Neural crest cell (in vitro differentiated cells): Measurements from ENCODE around the gene FOXP1. TPM values are rescaled to one million over a fixed set of nuclear protein-coding genes. Genes with fewer than 3 reads are reported as not detected.

Experiments used
- DNase-seq: peaks from one replicate; pipeline ENCODE4 v3.0.0; 2021; ENCODE audit warnings: low read depth, mixed read lengths, low spot score
- H3K27ac Mint-ChIP-seq: one replicate; pipeline ENCODE4 v1.8.0; 2021; ENCODE audit warnings: mild to moderate bottlenecking, mixed read lengths; ENCODE audit not compliant: unreplicated experiment
- H3K27me3 Mint-ChIP-seq: 2 replicates; pipeline ENCODE4 v1.8.0; 2021; ENCODE audit warnings: low read depth, mild to moderate bottlenecking, mixed read lengths
- H3K36me3 Mint-ChIP-seq: 2 replicates; pipeline ENCODE4 v1.8.0; 2021; ENCODE audit warnings: low read depth, mild to moderate bottlenecking, mixed read lengths
- H3K4me1 Mint-ChIP-seq: 2 replicates; pipeline ENCODE4 v1.8.0; 2021; ENCODE audit warnings: mixed read lengths
- H3K4me3 Mint-ChIP-seq: one replicate; pipeline ENCODE4 v1.8.0; 2021; ENCODE audit warnings: mild to moderate bottlenecking, mixed read lengths
- H3K9me3 Mint-ChIP-seq: 2 replicates; pipeline ENCODE4 v1.8.0; 2021; ENCODE audit warnings: mixed read lengths
- CTCF ChIP-seq: fragments of 200-600 bp; sonication (generic); conservative IDR thresholded peaks from 2 replicates; pipeline ENCODE4 v1.5.0; 2021; ENCODE audit warnings: antibody characterized with exemption, mild to moderate bottlenecking
- total RNA-seq: library from RNA; stranded (reverse); gene quantifications from 2 replicates; pipeline ENCODE4 v1.2.1, GENCODE V29; 2021

FOXP1 gene
- total RNA-seq, 1 donor from 2014 or later, result 22.8 TPM

DNA sequence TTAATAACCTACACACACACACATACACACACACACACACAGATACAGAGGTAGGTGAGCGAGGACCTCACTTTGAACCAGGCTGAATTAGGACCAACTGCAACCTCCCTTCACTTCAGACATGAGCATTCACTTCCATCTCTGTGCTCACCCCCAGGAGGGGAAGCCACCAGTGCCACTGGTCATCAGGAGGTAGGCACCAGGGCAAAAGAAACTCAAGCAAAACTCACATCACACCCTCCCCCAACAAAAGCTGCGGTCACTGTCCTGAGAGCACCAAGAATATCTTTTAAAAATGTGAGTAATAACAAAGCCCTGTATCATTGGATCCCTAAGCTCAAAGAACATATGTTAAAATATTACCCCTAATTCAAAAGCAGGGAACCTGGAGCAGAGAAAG, 8.1 kb downstream of the FOXP1 start:
- no peaks in the 10 kb centered on the region for H3K9me3 Mint-ChIP-seq
- no peak for DNase-seq
- H3K27me3 Mint-ChIP-seq, result peaks cover 17% of the 10 kb centered on the region
- no peak for TF ChIP-seq CTCF
- no peaks in the 10 kb centered on the region for H3K36me3 Mint-ChIP-seq
- H3K4me1 Mint-ChIP-seq, result peaks cover 6% of the 10 kb centered on the region
- no peak overlapping the region for H3K27ac Mint-ChIP-seq
- no peak overlapping the region for H3K4me3 Mint-ChIP-seq

DNA sequence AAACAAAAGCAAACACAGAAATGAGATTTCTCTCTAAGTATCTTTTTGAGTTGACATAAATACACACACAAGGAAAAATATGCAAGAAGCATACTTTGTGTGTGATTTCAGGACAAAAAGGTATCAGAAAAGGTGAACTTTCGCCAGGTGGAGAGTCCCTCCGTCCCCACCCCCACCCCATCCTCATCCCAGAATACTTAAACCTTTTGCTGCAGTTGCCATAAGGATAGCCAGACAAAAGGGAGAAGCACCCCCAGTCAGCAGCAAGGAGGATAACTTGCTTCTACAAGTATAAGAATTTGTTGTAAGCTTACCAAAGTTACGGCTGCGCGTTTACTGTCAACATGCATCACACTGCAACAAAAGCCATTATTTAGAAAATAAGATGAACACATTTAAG, 10.3 kb downstream of the FOXP1 start:
- H3K4me3 Mint-ChIP-seq, result no peak overlapping the region
- no peaks in the 10 kb centered on the region for H3K27me3 Mint-ChIP-seq
- no peak for TF ChIP-seq CTCF
- no peak overlapping the region for H3K27ac Mint-ChIP-seq
- H3K9me3 Mint-ChIP-seq, result no peaks in the 10 kb centered on the region
- H3K4me1 Mint-ChIP-seq, result no peaks in the 10 kb centered on the region
- no peak for DNase-seq
- no peaks in the 10 kb centered on the region for H3K36me3 Mint-ChIP-seq

GRCh38 chr3:71570546-71570945, 13.0 kb downstream of the FOXP1 start:
- Mint-ChIP-seq H3K9me3 (no peaks in the 10 kb centered on the region), H3K4me3 (no peak overlapping the region), H3K27me3 (no peaks in the 10 kb centered on the region), H3K36me3 (no peaks in the 10 kb centered on the region), H3K27ac (no peak overlapping the region), H3K4me1 (peaks cover 9% of the 10 kb centered on the region)
- DNase-seq, result no peak
- TF ChIP-seq CTCF, result no peak

DNA sequence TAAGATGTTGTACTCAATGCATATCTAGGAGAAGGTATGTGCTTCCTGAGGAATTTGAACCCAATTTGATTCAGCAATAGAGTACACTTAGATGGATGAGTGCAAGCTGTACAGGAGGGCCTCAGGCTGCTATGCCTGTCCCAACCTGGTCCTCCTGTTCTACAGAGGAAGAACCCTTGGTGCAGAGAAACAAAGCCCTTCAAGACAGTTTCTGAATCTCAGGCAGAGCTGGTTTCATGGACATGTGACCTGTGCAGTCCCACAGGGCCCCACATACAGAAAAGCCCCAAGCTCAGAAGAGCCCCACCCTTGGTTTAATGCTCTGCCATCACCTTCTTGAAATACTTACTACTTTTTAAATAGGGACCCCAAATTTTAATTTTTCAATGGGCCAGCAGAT, 15.3 kb downstream of the FOXP1 start:
- no peak for DNase-seq
- Mint-ChIP-seq H3K36me3 (no peaks in the 10 kb centered on the region), H3K27ac (no peak overlapping the region)

DNA sequence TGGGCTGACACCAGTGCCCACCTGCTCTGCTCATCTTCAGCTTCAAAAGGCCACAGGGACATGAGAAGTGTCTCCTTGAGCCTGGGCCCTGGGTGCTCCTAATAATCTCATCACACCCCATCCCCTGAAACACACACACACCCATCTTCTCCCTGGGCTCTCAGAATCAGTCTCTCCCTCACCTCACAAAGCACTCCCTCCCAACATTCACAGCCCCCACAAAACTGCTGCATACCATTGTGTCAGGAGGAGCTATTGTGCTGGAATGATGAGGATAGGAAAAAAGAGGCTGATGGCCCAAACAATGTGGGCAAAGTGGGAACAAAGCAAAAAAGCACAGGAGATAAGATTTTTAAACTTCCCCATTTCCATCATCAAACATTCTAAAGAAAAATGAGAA, 16.8 kb downstream of the FOXP1 start:
- Mint-ChIP-seq H3K4me1 (peaks cover 9% of the 10 kb centered on the region), H3K4me3 (no peak overlapping the region), H3K9me3 (no peaks in the 10 kb centered on the region), H3K27ac (no peak overlapping the region), H3K27me3 (no peaks in the 10 kb centered on the region), H3K36me3 (no peaks in the 10 kb centered on the region)
- TF ChIP-seq CTCF, result no peak
- DNase-seq, result no peak

More for the DNA sequence above, 15.3 kb downstream of the FOXP1 start:
- Mint-ChIP-seq H3K27me3 (no peaks in the 10 kb centered on the region), H3K4me3 (no peak overlapping the region), H3K4me1 (peaks cover 9% of the 10 kb centered on the region), H3K9me3 (no peaks in the 10 kb centered on the region)
- no peak for TF ChIP-seq CTCF

- Mint-ChIP-seq H3K36me3 (no peaks in the 10 kb centered on the region), H3K27ac (peak overlapping the region; percentile 37), H3K4me1 (peaks cover 9% of the 10 kb centered on the region), H3K4me3 (no peak overlapping the region), H3K27me3 (no peaks in the 10 kb centered on the region), H3K9me3 (no peaks in the 10 kb centered on the region)
- TF ChIP-seq CTCF, result no peak
- DNase-seq, result no peak
These were observed 17.6 kb downstream of the FOXP1 start for GRCh38 chr3:71565976-71566375.
